Mucosa of descending colon (tissue), 3 donors: ENCODE results near the gene LRRFIP1. TPM values are rescaled to one million over a fixed set of nuclear protein-coding genes. Genes with fewer than 3 reads are reported as not detected.

Experiments used
- ATAC-seq: fragments of 200-7000 bp; cut with Tn5 transposase; one replicate; pipeline ENCODE4 v1.9.1; 2020; ENCODE audit warnings: mild to moderate bottlenecking, moderate library complexity
- DNase-seq, 3 donors: peaks; one replicate each; pipeline ENCODE4 v3.0.0-alpha.2; 2020
- H3K36me3 ChIP-seq: fragments of 200-600 bp; one replicate; pipeline ENCODE4 v1.8.0; 2021; ENCODE audit warnings: low read depth, mild to moderate bottlenecking
- H3K4me1 ChIP-seq: fragments of 200-600 bp; one replicate; pipeline ENCODE4 v1.8.0; 2021; ENCODE audit warnings: low read depth, mild to moderate bottlenecking
- H3K4me3 ChIP-seq: fragments of 200-600 bp; one replicate; pipeline ENCODE4 v1.8.0; 2021; ENCODE audit warnings: mild to moderate bottlenecking
- H3K9me3 ChIP-seq: fragments of 200-600 bp; one replicate; pipeline ENCODE4 v1.8.0; 2021; ENCODE audit warnings: mild to moderate bottlenecking
- CTCF ChIP-seq: fragments of 200-600 bp; IDR thresholded peaks from one replicate; pipeline ENCODE4 v1.8.0; 2022; ENCODE audit warnings: antibody characterized with exemption, mild to moderate bottlenecking
- intact Hi-C, 2 donors: fragments of 100-400 bp; cut with DNase I in 1 of 2; cut with micrococcal nuclease in 1 of 2; formaldehyde crosslinking; loops; one replicate each; pipeline versions ENCODE4 v1.11.0 to v1.11.1; 2022; cut with DNase I, micrococcal nuclease
- total RNA-seq, 3 donors: library from RNA; stranded (reverse); fragmentation: NEBNext Ultra II Directional in 2 of 3; extraction: Animal tissue kit (Norgen Biotek cat#: 25700) in 2 of 3; gene quantifications; one replicate each; pipeline versions ENCODE4 v1.2.1 to v1.2.4, GENCODE V29; 2021 to 2023
- donor health status: DM: no; HTN: no; CAD: no; lungs with moderate emphysema.
- donor health status: DM: no; HTN: no; CAD: no.
- donor health status: DM: no; HTN: yes; CAD: no.

Gene LRRFIP1
- total RNA-seq, 3 donors from 2014 or later: 114 to 157 (median 120) TPM

GRCh38 chr2:237583385-237584295, 43.7 kb upstream of the LRRFIP1 start:
- Histone ChIP-seq H3K4me3 (no peak overlapping the region), H3K4me1 (no peaks in the 10 kb centered on the region), H3K36me3 (no peaks in the 10 kb centered on the region), H3K9me3 (no peaks in the 10 kb centered on the region)
- DNase-seq (peak in 1 of 3 donors; percentile 12), ATAC-seq (no peak)
- intact Hi-C loops: loop anchor here (10.0 kb wide), 1 partner anchor 161 kb away; no protein-coding TSS in a partner anchor
- TF ChIP-seq CTCF: no peak

- ATAC-seq (no peak), DNase-seq (no peak)
- H3K36me3 ChIP-seq: no peaks in the 10 kb centered on the region
- H3K4me1 ChIP-seq: no peaks in the 10 kb centered on the region
- no peak for TF ChIP-seq CTCF
- no peaks in the 10 kb centered on the region for H3K9me3 ChIP-seq
- H3K4me3 ChIP-seq: no peak overlapping the region
- intact Hi-C loops: loop anchor here (10.0 kb wide), 1 partner anchor 159 kb away; no protein-coding TSS in a partner anchor
Measured at GRCh38 chr2:237585590-237586221, 41.7 kb upstream of the LRRFIP1 start.

- Histone ChIP-seq H3K4me3 (no peak overlapping the region), H3K4me1 (no peaks in the 10 kb centered on the region), H3K36me3 (no peaks in the 10 kb centered on the region), H3K9me3 (no peaks in the 10 kb centered on the region)
- no peak for TF ChIP-seq CTCF
- ATAC-seq (peak; percentile 59), DNase-seq (peak in 2 of 3 donors; percentile 41 to 67)
- intact Hi-C loops: loop anchor here (10.0 kb wide), 1 partner anchor 157 kb away; no protein-coding TSS in a partner anchor
Measured at GRCh38 chr2:237588044-237588696, 39.2 kb upstream of the LRRFIP1 start.

- DNase-seq (peak; percentile 80 to 87 (median 85)), ATAC-seq (peak; percentile 93)
- H3K9me3 ChIP-seq: no peaks in the 10 kb centered on the region
- H3K4me3 ChIP-seq: peak within 1 kb of the TSS; percentile 14
- no peak for TF ChIP-seq CTCF
- no peaks in the 10 kb centered on the region for H3K4me1 ChIP-seq
- H3K36me3 ChIP-seq: no peaks in the 10 kb centered on the region
- intact Hi-C loops: no loop called here
Measured at GRCh38 chr2:237590272-237591140, 36.9 kb upstream of the LRRFIP1 start, which contains the start of gene RAB17. RAB17 (minus strand) TSS chr2:237590734; CDS start chr2:237586154, 4,580 bp downstream.
